GM23248 (cell line): ENCODE data around the gene NEU2.

ENCODE experiments used
- EZH2 ChIP-seq: fragments of 200-600 bp; sonication (generic); IDR thresholded peaks from 2 replicates; pipeline ENCODE4 v1.6.1; 2018; ENCODE audit warnings: antibody characterized with exemption, mild to moderate bottlenecking; ENCODE audit not compliant: insufficient read depth, poor library complexity, severe bottlenecking
- EZH2phosphoT487 ChIP-seq: fragments of 200-600 bp; sonication (generic); IDR thresholded peaks from 2 replicates; pipeline ENCODE4 v1.6.1; 2018; ENCODE audit warnings: antibody characterized with exemption, moderate library complexity, mild to moderate bottlenecking, low read depth; ENCODE audit not compliant: insufficient read depth

GRCh38 chr2:233017947-233018346 lies 14.5 kb upstream of the NEU2 start:
- TF ChIP-seq EZH2 (no peak), EZH2phosphoT487 (no peak)
